Neural progenitor cell (in vitro differentiated cells): Measurements from ENCODE around the gene CST3.

Experiments used
- EZH2 ChIP-seq: fragments of 200-600 bp; sonication (generic); IDR thresholded peaks from 2 replicates; pipeline ENCODE4 v1.6.1; 2017; ENCODE audit warnings: antibody characterized with exemption, mild to moderate bottlenecking, moderate library complexity
- TF ChIP-seq, protein P1 (sequence below): fragments of 200-600 bp; sonication (generic); IDR thresholded peaks from 2 replicates; pipeline ENCODE4 v1.5.1; 2017; ENCODE audit warnings: antibody characterized with exemption, mild to moderate bottlenecking

DNA sequence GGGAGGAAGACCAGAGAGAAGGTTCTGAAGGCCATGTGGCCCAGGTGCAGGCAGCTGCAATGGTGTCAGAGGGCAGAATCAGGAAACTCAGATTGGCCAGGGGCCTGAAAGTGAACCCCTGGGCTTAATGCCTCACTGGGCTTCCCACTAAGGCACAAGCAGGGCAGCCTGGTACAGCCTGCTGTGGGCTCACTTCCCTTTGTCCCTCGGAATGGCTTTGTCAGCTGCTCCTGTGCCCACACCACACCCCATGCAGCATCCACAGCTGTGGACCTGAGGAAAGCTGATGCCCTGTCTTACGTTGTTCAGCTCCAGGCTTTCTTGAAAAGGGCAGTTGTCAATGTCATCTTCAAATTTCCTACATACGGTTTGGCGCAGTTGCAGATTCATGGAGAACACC lies 34.4 kb downstream of the CST3 start:
- TF ChIP-seq, protein P1, sequence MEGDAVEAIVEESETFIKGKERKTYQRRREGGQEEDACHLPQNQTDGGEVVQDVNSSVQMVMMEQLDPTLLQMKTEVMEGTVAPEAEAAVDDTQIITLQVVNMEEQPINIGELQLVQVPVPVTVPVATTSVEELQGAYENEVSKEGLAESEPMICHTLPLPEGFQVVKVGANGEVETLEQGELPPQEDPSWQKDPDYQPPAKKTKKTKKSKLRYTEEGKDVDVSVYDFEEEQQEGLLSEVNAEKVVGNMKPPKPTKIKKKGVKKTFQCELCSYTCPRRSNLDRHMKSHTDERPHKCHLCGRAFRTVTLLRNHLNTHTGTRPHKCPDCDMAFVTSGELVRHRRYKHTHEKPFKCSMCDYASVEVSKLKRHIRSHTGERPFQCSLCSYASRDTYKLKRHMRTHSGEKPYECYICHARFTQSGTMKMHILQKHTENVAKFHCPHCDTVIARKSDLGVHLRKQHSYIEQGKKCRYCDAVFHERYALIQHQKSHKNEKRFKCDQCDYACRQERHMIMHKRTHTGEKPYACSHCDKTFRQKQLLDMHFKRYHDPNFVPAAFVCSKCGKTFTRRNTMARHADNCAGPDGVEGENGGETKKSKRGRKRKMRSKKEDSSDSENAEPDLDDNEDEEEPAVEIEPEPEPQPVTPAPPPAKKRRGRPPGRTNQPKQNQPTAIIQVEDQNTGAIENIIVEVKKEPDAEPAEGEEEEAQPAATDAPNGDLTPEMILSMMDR: no peak
- TF ChIP-seq EZH2: no peak
